ENCODE measurements around the gene MAP3K10.

Gene MAP3K10

GRCh38 chr19:40175820-40176219 is 15.4 kb upstream of the MAP3K10 start:
- DNase-seq = no peak

GRCh38 chr19:40177286-40178070 is 13.7 kb upstream of the MAP3K10 start:
- no peak for DNase-seq

GRCh38 chr19:40178756-40179155 is 12.5 kb upstream of the MAP3K10 start:
- no peak for DNase-seq

DNA sequence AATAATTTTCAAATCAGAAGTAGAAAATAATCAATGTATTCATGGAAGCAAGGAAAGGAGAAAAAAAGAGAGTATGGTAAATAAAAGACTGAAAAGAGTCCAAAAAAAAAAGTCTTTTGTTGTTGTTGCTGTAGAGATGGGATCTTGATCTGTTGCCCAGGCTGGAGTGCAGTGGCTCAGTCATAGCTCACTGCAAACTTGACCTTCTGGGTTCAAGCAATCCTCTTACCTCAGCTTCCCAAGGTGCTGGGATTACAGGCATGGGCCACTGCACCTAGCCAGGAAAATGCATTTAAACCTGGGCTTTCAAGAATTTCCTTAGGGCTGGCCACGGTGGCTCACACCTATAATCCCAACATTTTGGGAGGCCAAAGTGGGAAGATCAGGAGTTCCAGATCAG is 7.0 kb upstream of the MAP3K10 start:
- DNase-seq = no peak

DNA sequence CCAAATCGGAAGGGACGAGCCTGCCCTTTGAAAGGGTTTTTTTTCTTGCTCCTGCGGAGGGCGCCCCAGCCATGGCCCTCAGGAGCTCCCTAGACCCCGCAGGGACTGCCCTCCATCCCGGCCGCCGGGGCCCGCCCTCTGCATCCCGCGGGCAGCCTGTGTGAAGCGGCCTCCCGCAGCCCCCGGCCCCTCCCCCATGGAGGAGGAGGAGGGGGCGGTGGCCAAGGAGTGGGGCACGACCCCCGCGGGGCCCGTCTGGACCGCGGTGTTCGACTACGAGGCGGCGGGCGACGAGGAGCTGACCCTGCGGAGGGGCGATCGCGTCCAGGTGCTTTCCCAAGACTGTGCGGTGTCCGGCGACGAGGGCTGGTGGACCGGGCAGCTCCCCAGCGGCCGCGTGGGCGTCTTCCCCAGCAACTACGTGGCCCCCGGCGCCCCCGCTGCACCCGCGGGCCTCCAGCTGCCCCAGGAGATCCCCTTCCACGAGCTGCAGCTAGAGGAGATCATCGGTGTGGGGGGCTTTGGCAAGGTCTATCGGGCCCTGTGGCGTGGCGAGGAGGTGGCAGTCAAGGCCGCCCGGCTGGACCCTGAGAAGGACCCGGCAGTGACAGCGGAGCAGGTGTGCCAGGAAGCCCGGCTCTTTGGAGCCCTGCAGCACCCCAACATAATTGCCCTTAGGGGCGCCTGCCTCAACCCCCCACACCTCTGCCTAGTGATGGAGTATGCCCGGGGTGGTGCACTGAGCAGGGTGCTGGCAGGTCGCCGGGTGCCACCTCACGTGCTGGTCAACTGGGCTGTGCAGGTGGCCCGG is 815 bp downstream of the MAP3K10 start:
- DNase-seq = no peak

GRCh38 chr19:40192758-40193586 is 1.7 kb downstream of the MAP3K10 start:
- no peak for DNase-seq

DNA sequence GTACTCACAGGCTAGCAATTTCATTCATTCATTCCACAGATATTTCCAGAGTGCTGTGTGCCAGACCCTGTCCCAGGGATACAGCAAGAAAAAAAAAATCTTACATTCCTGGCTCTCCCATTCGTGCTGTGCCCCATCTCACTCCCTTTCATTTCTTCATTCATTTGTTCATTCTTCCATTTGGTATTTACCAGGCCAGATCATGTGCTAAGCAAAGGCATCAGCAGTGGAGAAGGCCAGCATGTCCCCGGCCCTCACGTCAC is 2.3 kb downstream of the MAP3K10 start:
- no peak for DNase-seq

DNA sequence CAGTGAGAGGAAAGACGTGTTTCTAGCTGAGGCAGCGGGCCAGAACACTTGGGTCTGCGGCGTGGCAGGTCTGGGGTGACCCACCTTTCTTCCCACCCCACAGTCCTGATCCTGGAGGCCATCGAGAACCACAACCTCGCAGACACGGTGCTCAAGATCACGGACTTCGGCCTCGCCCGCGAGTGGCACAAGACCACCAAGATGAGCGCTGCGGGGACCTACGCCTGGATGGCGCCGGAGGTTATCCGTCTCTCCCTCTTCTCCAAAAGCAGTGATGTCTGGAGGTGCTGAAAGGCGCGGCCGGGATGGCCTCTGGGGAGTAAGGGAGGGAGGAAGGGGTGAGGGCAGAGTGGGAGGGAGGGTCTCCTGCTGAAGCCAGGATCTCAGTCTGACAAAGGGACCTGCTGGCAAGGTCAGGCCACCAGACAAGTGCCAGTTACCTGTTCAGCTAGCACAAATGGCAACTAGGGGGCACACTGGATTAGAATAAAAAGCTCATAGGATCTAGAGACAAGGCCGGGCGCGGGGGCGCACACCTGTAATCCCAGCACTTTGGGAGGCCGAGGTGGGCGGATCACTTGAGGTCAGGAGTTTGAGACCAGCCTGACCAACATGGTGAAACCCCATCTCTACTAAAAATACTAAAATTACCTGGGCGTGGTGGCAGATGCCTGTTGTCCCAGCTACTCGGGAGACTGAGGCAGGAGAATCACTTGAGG is 7.2 kb downstream of the MAP3K10 start:
- no peak for DNase-seq

DNA sequence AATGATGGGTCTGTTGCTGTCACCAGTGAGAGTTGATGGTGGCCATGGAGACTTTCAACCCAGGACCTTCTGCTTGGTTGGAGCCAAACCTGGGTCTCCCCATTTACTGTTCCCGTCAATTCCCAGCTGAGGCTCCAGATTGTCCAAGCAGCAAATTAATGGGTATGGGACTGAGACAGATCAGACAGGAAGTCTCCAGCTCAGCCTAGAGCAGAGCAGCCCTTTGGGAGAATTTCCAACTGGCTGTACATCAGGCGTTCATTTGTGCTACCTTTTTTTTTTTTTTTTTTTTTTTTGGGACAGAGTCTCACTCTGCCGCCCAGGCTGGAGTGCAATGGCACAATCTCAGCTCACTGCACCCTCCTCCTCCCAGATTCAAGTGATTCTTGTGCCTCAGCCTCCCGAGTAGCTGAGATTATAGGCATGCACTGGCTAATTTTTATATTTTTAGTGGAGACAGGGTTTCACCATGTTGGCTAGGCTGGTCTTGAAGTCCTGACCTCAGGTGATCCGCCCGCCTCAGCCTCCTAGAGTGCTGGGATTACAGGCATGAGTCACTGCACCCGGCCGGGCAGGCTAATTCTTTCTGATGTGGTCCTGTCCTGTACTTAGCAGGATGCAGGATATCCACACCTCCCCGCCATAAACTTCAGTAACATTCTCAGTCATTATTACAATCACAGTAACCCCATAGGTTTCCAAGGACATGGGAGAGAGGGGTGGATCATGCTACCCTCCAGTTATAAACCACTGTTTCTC is 9.3 kb downstream of the MAP3K10 start:
- no peak for DNase-seq

GRCh38 chr19:40204381-40204780 is 13.2 kb downstream of the MAP3K10 start:
- DNase-seq = no peak

GRCh38 chr19:40205760-40206159 is 14.5 kb downstream of the MAP3K10 start:
- DNase-seq = no peak

GRCh38 chr19:40208602-40209001 is 17.4 kb downstream of the MAP3K10 start:
- no peak for DNase-seq

DNA sequence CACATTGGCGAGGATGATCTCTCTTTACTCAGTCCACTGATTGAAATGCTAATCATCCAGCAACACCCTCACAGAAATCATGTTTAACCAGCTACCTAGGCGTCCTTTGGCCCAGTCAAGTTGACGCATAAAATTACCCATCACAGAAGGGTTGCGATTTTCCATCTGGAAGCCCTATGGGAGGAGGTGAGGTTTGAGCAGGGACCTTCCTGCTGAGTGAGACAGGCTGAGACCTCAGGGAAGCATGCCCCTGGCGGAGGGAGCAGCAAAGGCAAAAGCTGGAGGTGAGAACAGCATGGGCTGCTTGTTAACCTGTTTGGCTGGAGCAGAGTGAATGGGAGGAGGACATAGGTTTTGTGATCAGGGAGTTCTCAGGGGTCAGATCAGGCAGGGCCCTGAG is 19.7 kb downstream of the MAP3K10 start:
- no peak for DNase-seq

DNA sequence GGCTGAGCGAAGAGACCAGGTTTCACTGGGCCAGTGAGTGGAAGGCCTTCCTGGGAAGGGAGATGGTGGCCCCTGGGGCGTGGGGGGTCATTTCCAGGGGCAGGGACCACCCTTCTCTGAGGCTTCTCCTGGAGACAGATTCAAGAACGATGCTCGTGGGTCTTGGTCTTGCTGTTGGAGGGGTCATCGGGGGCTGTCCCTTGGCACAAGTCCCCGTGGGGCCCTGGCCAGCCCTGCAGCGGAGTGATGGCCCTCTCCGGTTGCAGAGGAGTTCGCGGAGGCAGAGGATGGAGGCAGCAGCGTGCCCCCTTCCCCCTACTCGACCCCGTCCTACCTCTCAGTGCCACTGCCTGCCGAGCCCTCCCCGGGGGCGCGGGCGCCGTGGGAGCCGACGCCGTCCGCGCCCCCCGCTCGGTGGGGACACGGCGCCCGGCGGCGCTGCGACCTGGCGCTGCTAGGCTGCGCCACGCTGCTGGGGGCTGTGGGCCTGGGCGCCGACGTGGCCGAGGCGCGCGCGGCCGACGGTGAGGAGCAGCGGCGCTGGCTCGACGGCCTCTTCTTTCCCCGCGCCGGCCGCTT is 22.1 kb downstream of the MAP3K10 start:
- DNase-seq = no peak

DNA sequence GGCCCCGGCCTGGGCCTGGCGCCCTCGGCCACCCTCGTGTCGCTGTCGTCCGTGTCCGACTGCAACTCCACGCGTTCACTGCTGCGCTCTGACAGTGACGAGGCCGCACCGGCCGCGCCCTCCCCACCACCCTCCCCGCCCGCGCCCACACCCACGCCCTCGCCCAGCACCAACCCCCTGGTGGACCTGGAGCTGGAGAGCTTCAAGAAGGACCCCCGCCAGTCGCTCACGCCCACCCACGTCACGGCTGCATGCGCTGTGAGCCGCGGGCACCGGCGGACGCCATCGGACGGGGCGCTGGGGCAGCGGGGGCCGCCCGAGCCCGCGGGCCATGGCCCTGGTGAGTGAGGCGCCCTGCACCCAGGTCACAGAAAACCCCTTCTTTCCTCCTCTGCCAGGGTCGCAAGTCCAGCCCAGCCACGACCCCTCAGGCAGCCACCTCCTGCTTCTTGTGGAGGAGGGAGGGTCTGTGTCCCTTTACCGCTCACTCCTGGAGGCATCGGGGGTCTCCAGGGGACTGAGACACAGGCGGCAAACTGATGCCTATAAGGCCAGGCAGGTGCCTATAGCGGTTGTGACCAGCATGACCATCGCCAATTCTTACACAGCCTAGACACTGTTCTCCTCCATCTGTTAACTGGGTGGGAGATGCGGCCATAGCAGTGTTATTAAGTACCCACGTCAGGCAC is 22.8 kb downstream of the MAP3K10 start:
- DNase-seq = no peak

- DNase-seq = no peak
These were observed 23.7 kb downstream of the MAP3K10 start for GRCh38 chr19:40214936-40215335.

DNA sequence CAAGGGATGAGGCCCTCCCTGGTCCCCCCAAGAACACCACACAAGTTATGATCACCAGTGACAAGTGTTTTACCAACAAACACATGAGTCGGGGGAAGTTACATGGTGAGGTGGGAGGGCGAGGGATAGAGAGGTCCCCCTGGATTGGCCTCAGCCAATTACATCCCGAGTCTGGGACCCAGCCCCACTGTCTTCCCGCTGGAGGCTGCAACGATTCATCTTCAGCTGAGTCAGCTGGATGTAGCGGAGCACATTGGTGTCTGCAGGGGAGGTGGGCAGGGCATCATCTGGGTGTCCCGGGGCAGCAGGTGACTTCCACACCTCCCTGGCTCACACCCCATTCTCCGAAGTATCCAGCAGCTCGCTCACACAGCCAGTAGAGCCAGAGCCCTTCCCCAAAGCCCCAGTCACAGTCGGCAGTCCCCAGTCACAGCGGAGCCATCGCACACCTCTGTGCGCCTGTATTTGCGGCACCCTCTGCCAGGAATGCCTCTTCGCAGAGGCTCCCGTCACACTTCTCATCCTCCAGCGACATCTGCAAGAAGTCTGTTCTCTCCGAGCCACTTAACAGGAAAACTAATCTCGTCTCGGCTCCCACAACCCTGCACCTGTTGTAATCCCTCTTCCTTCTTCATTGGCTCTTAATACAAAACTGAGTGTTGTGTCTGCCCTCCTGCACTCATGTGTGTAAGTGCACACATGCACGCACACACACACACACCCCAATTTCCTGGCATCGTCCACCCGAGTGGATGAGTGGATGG is 25.0 kb downstream of the MAP3K10 start:
- DNase-seq = no peak

DNA sequence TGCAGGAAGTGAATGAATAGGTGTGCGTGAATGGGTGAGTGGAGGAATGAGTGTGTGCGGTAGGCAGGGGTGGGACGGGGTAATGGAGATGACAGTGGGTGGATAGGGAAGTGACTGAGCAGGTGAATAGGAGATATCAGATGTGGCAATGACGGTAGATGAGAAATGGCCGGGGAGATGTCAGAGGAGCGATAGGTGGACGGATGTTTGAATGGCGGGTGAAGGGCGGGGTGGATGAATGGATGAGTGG is 25.5 kb downstream of the MAP3K10 start:
- DNase-seq = no peak

- no peak for DNase-seq
These were observed 26.0 kb downstream of the MAP3K10 start for GRCh38 chr19:40217027-40217810.

Measured in CD4-positive, alpha-beta T cell treated with Interleukin-4 for 4 hours (primary cell).